Stimulated activated CD4-positive, alpha-beta T cell treated with anti-CD3 and anti-CD28 coated beads, Interleukin-1b, Interleukin-23, amount 100 ng/mL, for 48 hours (primary cell): ENCODE data around the gene PCDHGA12.
"Not testable (repeated sequence)": the region's sequence is repeated elsewhere in the genome, so short reads cannot be mapped to it uniquely, and the experiment has no call there.

Experiments used
- DNase-seq: peaks from one replicate; pipeline ENCODE4 v3.0.0-alpha.2; 2020

The PCDHGA12 gene

GRCh38 chr5:141430332-141431113 is at the start of gene PCDHGA12:
PCDHGA12 (plus strand) TSS chr5:141430507; CDS start chr5:141430760, 253 bp downstream.
- peak; percentile 43 for DNase-seq

- no peak for DNase-seq
Observed at GRCh38 chr5:141382469-141383294, 47.6 kb upstream of the PCDHGA12 start, which contains the start of gene PCDHGA7. PCDHGA7 (plus strand) TSS chr5:141382742; CDS start chr5:141382900, 158 bp downstream.

DNA sequence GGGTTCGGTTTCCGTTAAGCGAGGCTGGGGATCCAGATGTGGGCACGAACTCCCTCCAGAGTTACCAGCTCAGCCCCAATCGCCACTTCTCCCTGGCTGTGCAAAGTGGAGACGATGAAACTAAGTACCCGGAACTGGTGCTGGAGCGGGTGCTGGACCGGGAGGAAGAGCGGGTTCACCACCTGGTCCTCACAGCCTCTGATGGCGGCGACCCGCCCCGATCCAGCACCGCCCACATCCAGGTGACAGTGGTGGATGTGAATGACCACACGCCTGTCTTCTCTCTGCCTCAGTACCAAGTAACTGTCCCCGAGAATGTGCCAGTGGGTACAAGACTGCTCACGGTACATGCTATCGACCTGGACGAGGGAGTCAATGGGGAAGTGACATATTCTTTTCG is 47.0 kb upstream of the PCDHGA12 start:
- no peak for DNase-seq

- DNase-seq: no peak
Observed at GRCh38 chr5:141384471-141385267, 45.6 kb upstream of the PCDHGA12 start.

GRCh38 chr5:141387557-141388311 is 42.6 kb upstream of the PCDHGA12 start, which contains the start of gene PCDHGB4:
PCDHGB4 (plus strand) TSS chr5:141387698; CDS start chr5:141387885, 187 bp downstream.
- peak; percentile 24 for DNase-seq

DNA sequence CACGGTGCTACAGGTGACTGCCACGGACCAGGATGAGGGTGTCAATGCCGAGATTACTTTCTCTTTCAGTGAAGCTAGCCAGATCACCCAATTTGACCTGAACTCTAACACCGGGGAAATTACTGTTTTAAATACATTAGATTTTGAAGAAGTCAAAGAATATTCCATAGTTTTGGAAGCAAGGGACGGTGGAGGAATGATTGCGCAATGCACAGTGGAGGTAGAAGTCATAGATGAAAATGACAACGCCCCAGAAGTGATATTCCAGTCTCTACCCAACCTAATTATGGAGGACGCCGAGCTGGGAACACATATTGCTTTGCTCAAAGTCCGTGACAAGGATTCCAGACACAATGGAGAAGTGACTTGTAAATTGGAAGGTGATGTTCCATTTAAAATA is 41.6 kb upstream of the PCDHGA12 start:
- no peak for DNase-seq

- no peak for DNase-seq
Observed at GRCh38 chr5:141389153-141390042, 40.9 kb upstream of the PCDHGA12 start.

DNA sequence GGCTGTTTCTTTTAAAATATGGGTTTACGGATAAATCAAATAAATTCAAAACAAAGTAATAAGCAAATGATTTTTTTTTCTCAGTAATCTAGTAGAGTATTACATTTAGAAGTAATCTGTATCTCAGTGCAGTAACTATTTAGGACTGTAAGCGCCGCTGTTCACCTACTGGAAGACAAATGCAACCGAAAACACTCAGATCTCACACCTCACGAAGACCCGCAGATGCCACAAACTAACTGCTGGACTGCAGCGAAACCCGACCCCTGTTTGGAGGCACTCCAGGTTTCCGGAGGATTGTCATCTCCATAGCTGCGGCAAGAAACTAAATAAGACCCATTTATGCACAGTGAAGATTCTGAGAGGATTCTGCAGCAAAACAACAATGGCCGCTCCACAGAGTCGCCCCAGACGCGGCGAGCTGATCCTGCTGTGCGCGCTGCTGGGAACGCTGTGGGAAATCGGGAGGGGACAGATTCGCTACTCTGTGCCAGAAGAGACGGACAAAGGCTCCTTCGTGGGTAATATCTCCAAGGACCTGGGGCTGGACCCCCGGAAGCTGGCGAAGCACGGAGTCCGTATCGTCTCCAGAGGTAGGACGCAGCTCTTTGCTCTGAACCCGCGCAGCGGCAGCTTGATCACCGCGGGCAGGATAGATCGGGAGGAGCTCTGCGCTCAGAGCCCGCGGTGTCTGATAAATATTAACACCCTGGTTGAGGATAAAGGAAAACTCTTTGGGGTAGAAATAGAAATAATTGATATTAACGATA is 37.7 kb upstream of the PCDHGA12 start, which contains the start of gene PCDHGA8:
PCDHGA8 (plus strand) TSS at position 205 of the 770 bp plus-strand sequence; CDS start at position 386, 181 bp downstream.
- no peak for DNase-seq

DNA sequence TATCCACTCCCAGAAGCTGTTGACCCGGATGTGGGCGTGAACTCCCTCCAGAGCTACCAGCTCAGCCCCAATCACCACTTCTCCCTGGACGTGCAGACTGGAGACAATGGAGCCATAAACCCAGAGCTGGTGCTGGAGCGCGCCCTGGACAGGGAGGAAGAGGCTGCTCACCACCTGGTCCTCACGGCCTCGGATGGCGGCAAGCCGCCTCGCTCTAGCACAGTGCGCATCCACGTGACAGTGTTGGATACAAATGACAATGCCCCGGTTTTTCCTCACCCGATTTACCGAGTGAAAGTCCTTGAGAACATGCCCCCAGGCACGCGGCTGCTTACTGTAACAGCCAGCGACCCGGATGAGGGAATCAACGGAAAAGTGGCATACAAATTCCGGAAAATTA is 37.0 kb upstream of the PCDHGA12 start:
- DNase-seq: no peak

DNA sequence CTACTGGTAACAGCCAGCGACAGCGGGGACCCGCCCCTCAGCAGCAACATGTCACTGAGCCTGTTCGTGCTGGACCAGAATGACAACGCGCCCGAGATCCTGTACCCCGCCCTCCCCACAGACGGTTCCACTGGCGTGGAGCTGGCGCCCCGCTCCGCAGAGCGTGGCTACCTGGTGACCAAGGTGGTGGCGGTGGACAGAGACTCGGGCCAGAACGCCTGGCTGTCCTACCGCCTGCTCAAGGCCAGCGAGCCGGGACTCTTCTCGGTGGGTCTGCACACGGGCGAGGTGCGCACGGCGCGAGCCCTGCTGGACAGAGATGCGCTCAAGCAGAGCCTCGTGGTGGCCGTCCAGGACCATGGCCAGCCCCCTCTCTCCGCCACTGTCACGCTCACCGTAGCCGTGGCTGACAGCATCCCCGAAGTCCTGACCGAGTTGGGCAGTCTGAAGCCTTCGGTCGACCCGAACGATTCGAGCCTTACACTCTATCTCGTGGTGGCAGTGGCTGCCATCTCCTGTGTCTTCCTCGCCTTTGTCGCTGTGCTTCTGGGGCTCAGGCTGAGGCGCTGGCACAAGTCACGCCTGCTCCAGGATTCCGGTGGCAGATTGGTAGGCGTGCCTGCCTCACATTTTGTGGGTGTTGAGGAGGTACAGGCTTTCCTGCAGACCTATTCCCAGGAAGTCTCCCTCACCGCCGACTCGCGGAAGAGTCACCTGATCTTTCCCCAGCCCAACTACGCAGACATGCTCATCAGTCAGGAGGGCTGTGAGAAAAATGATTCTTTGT is 35.7 kb upstream of the PCDHGA12 start:
- DNase-seq: not testable (repeated sequence)

DNA sequence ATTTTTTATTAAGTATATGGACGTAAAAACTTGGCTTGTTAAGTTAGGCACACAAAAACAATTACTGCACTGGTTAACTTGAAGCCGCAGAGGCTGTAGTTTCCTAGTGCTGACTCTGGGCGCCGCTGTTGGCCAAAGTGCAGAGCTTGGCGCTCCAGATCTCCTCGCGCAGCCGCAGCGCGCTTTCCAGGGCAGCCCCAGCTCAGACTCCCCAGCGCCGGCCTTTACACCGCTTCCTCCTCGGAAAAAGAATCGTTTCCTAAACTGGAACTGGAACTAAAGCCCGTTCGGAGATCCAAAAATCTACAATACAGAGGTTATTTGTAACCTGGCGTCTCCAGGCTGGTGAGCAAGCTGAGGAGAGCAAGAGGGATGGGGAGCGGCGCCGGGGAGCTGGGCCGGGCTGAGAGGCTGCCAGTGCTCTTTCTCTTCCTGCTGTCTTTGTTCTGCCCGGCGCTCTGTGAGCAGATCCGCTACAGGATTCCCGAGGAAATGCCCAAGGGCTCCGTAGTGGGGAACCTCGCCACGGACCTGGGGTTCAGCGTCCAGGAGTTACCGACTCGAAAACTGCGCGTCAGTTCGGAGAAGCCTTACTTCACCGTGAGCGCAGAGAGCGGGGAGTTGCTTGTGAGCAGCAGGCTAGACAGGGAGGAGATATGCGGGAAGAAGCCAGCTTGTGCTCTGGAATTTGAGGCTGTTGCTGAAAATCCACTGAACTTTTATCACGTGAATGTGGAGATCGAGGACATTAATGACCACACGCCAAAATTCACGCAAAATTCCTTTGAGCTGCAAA is 32.4 kb upstream of the PCDHGA12 start, which contains the start of gene PCDHGB5:
PCDHGB5 (plus strand) TSS at position 192 of the 796 bp plus-strand sequence; CDS start at position 373, 181 bp downstream.
- peak; percentile 35 for DNase-seq

DNA sequence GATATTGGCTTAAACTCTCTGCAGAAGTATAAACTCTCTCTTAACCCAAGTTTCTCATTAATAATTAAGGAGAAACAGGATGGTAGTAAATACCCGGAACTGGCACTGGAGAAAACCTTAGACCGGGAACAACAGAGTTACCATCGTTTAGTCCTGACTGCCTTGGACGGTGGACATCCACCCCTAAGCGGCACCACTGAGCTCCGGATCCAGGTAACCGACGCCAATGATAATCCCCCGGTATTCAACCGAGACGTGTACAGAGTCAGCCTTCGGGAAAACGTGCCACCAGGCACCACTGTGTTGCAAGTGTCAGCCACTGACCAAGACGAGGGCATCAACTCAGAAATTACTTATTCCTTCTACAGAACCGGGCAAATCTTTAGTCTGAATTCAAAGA is 31.7 kb upstream of the PCDHGA12 start:
- no peak for DNase-seq

GRCh38 chr5:141399555-141400258 is 30.6 kb upstream of the PCDHGA12 start:
- DNase-seq: no peak

GRCh38 chr5:141402553-141403243 is 27.6 kb upstream of the PCDHGA12 start, which contains the start of gene PCDHGA9:
PCDHGA9 (plus strand) TSS chr5:141402778; CDS start chr5:141402953, 175 bp downstream.
- DNase-seq: no peak

DNA sequence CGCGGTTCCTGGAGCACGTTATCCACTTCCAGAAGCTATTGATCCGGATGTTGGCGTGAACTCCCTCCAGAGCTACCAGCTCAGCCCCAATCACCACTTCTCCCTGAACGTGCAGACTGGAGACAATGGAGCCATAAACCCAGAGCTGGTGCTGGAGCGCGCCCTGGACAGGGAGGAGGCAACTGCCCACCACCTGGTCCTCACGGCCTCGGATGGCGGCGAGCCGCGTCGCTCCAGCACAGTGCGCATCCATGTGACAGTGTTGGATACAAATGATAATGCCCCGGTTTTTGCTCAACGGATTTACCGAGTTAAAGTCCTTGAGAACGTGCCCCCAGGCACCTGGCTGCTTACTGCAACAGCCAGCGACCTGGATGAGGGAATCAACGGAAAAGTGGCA is 26.9 kb upstream of the PCDHGA12 start:
- DNase-seq: no peak

DNA sequence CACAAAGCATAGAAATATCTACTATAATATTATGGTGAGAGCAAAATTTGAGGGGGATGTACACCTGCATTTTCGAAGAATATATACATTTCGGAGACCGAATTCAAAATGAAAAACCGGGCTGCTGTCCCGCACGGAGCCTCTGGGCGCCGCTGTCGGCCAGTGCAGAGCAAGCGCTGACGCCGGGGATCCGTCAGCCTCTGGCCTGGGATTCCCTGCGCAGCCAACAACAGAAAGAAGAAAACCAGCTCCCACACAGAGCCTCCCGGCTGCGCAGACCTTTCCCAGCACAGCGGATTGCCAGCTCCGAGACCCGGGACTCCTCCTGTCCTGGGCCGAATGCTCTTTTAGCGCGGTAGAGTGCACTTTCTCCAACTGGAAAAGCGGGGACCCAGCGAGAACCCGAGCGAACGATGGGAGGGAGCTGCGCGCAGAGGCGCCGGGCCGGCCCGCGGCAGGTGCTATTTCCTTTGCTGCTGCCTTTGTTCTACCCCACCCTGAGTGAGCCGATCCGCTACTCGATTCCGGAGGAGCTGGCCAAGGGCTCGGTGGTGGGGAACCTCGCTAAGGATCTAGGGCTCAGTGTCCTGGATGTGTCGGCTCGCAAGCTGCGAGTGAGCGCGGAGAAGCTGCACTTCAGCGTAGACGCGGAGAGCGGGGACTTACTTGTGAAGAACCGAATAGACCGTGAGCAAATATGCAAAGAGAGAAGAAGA is 22.4 kb upstream of the PCDHGA12 start, which contains the start of gene PCDHGB6:
PCDHGB6 (plus strand) TSS at position 232 of the 716 bp plus-strand sequence; CDS start at position 414, 182 bp downstream.
- DNase-seq: peak; percentile 36
